Fibroblast of lung (primary cell): ENCODE measurements around the gene FHAD1.

Experiments used
- CTCF ChIP-seq, 2 donors: IDR thresholded peaks in 1 of 2; conservative IDR thresholded peaks in 1 of 2; 1 replicate in 1 of 2; 2 replicates in 1 of 2; pipeline ENCODE4 v1.5.1; 2011 to 2012; ENCODE audit warnings: low read length in 2 of 2, control low read depth in 1 of 2, inconsistent platforms in 1 of 2, low read depth in 1 of 2, mild to moderate bottlenecking in 1 of 2
- EZH2 ChIP-seq: IDR thresholded peaks from 2 replicates; pipeline ENCODE4 v1.5.1; 2012; ENCODE audit warnings: low read length, control low read depth, mild to moderate bottlenecking; ENCODE audit errors: missing control alignments

- TF ChIP-seq CTCF (conservative IDR thresholded peaks at IDR 0.05 in 1 of 2, IDR thresholded peaks at IDR 0.05 in 1 of 2; ENCODE audit: low read depth in 1 of 2, low read length in 2 of 2) (no peak), EZH2 (no peak)
Observed at GRCh38 chr1:15423355-15424077, 176.5 kb downstream of the FHAD1 start.
